ENCODE data around the gene DCLK2.

DNA sequence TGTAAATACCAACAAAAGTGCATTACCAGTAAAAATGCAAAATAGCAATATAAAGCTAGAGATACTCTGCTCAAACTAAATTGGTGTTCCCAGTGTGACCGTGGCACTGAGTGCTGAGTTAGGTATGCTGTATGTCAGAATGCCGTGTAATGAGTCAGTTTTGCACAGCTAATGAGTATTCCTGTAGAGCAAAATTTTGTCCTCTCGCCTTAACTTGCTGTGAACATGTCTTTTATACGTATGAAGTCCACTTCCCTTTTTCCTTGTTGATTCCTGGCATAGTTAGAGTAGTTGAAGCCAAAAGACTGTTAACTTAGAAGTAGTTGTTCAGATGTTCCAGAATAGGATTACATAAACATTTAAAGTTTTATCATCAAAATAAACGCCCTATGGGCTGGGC lies 11.5 kb downstream of the DCLK2 start:
- no peak for TF ChIP-seq CTCF (IDR thresholded peaks at IDR 0.05; ENCODE audit: low read depth, low read length)
- no peak for TF ChIP-seq POLR2A (IDR thresholded peaks at IDR 0.05; ENCODE audit: extremely low read depth, insufficient read length)
